Stimulated activated CD8-positive, alpha-beta memory T cell treated with anti-CD3 and anti-CD28 coated beads, Interleukin-12 subunit alpha, Interleukin-12 subunit beta, amount 100 ng/mL, for 4 hours (primary cell): ENCODE data around the gene C4BPA.

Experiments
- DNase-seq: peaks from one replicate; pipeline ENCODE4 v3.0.0-alpha.2; 2020; ENCODE audit warnings: low read depth

Gene C4BPA

GRCh38 chr1:207103892-207104373 is at the start of gene C4BPA:
TSS of gene C4BPA (plus strand) at chr1:207104233. CDS start at chr1:207113026, 8,793 bp downstream.
- DNase-seq = no peak

- DNase-seq = no peak
Observed at GRCh38 chr1:207054491-207054890, 49.5 kb upstream of the C4BPA start.

- DNase-seq = no peak
Observed at GRCh38 chr1:207055386-207056001, 48.5 kb upstream of the C4BPA start.

- DNase-seq = no peak
Observed at GRCh38 chr1:207056673-207057072, 47.4 kb upstream of the C4BPA start.

DNA sequence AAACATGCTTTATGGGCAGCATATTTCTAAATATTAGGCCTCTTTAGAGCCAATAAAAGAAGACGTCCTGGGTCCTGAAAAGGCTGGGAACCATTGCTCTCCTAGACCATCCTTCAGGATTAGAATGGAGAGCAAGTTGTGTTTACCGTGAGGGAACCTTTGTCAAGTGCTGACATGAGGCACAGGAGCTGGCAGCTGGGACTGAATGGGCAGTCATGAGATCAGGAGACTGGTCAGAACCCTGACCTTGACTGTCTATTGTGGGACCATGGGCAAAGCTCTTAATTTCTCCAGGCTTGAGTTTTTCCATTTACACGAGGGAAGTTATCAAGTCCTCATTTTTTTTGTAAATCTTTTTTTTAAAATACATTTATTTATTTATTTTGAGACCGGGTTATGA is 45.8 kb upstream of the C4BPA start:
- no peak for DNase-seq

DNA sequence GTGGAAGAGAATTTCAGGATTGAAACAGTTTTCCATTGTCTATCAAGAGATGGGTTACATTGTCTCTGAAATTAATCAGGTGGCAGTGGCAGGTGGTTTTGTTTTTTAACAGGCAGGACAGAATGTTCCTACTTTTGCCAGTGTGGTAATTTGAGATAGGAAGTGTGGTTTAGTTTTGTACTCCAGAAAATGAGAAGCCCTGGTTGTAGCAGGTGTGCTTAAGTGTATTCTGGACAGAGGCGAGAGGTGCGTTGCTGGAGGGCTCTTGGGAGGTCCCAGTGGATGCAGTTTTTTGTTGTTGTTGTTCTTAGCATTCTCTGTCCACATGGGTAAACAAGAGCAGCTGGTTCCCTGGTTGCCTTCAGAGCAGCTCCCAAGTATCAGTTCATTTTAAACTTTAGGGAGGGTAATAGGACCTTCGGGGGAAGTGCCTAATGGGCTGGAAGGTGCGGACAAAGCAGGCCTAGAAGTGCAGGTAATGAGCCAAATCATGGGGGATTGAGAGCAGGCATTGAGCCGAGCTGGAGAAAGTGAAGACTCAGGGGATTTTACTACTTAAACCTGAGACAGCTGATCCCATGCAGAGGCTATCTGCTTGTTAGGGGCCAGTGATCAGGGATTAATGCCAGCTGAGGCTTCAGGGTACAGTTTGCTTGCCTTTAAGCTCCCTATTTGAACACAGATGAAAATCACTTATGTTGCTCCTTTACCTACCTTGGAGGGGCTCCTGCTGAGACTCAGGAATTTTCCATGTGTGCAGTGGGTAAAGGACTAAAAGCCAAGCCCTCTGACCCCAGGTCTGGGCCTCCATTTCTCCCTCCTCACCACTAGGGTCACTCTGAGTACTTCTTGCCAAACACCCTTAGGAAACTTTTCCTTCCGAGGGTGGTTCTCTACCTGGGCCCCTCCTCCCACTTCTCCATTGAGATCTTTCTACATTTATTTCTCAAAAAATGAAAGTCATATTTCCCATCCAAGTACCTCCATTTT is 44.9 kb upstream of the C4BPA start:
- no peak for DNase-seq

DNA sequence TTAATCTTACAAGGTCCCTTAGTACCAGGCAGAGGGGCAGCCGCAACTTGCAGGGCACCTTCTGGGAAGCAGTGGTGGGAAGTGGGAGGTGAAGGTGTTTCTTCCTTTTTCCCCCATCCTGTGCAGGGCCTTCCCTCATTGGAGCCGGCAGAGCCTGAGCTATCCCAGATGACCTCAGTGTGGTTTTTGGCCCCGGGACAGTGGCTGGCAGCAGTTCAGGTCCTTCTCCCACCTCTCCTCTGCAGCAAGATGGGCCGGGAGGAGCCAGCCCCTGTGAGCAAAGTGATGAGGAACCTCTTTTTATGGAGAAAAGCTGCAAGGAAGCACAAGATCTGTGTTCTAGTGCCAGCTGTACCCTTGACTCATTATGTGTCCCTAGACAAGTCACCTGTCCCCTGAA is 44.2 kb upstream of the C4BPA start:
- DNase-seq = no peak

DNA sequence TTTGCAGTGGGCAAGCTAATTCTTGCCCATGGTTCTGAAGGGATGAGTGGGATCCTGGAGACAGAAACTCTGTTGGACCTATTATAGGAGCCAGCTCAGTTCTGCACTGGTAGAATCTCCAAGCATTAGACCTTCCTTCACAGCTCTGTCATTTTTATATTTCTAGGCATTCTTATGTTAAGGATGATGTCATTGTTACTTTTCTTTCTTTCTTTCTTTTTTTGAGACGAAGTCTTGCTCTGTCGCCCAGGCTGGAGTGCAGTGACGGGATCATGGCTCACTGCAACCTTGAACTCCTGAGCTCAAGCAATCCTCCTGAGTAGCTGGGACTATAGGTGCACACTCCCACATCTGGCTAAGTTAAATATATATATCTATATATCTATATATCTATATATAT is 43.4 kb upstream of the C4BPA start:
- no peak for DNase-seq

- no peak for DNase-seq
Observed at GRCh38 chr1:207062058-207062457, 42.0 kb upstream of the C4BPA start.

DNA sequence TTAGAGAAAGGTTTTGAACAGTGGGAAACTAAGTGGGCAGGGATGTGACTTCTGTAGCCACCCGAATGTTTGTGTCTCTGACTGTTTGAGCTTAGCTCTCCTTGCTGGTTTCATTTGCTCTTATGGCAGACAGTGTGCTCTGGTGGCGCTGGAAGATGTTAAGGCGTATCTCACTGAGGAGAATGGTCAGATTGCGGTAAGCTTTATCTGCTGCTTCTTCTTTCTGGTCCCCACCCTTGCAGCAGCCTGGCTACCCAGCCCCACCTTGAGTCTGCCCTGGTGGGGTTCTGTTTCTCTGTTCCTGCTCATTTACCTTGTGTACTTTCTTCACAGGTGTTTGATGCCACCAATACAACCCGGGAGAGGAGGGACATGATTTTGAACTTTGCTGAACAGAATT is 41.0 kb upstream of the C4BPA start:
- no peak for DNase-seq

- DNase-seq = no peak
Observed at GRCh38 chr1:207064561-207064960, 39.5 kb upstream of the C4BPA start.

DNA sequence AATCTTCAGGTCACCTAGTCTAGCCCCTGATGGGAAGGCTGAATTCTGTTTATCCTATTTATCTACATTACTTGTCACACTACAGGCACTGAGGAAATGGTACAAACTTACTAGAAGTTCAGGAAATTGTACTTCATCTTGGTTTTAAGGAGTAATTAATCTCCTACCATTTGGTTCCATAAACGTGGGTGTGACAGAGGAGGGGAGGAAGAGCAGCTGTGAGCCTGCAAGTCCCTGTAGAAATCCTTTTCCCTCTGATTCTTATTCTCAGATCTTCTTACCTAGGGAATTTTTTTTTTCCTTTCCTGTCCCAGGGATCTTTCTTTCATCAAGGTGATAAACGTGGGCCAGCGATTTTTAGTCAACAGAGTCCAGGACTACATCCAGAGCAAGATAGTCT is 36.8 kb upstream of the C4BPA start:
- DNase-seq = no peak

- no peak for DNase-seq
Observed at GRCh38 chr1:207067665-207068064, 36.4 kb upstream of the C4BPA start.

DNA sequence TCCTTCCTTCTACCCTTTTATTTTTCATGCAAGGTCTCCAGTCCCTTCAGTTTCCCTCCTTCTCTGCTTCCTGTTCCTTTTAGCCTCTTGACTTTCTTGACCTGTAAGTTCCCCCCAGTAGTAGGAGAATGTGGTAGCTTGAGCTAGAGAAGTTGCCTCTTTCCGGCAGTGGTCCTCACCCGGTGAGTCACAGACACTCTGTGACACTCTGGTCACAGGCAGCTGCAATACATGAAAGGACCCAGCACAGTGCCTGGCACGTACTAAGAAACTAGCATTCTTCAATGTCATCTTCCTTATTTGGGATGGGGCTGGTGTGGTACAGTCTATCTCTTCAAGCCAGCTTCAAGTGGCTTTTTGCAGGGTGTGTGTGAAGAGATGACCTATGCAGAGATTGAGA is 35.0 kb upstream of the C4BPA start:
- no peak for DNase-seq

DNA sequence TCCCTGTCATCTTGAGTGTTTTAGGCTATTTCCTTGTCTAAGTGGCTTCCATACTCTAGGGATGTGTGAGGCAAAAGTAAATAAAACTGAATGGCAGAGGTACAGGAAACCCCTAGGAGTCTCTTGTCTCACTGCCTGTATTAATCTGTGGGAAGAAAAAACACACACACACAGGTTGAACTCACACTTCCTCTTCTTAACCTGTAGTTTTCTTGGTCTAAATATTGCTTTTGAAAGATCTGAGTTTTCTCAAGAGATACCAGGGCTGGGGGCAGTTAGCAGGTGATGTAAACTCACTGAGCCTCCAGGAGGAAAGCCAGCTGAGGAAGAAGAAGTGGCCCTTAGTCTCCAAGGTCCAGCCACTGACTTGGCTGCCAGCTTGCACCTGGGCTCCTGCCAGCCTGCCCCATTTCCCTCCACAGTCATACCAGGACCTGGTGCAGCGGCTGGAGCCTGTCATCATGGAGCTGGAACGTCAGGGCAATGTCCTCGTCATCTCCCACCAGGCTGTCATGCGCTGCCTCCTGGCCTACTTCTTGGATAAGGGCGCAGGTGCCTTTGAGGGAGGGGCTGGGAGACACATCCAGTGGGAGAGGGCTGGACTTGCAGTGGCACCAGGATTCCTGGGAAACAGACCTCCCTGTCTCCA is 34.1 kb upstream of the C4BPA start:
- no peak for DNase-seq

DNA sequence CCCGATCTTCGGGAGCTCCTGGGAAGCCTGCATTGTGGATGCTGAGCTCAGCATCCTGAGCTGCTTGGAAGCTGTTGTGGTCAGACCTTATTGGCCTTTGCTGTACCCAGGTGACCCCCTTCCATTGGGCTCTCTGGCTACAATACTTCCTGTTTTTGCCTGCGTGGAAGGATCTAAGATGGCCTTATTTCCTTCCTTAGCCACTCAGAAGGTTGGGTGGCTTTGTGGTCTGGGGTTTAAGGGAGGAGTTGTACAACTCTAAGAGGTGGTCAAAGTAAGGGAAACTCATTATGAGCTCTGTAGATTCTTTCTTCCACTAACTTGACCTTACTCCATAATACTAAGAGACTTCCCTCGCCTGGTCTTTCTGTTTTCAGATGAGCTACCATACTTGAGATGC is 33.2 kb upstream of the C4BPA start:
- no peak for DNase-seq

GRCh38 chr1:207071426-207071825 is 32.6 kb upstream of the C4BPA start:
- DNase-seq = no peak

DNA sequence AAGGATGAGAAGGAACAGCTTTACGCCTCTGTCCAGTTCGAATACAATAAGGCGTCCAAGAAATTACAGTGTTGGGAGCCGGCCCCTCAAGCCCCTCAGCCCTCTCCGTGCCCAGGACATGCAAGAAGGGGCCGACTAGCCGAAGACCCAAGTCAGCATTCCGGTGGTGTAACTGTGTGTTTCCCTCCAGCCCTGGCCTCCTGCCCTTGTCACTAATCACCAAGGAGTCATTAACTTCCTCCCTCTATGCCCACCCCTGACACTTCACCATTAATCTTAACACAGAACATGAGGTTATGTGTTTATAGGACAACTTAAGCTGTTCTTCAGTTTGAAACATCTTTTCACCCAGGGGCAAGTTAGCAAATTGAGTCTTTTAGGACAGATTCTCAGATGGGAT is 31.8 kb upstream of the C4BPA start:
- DNase-seq = no peak

DNA sequence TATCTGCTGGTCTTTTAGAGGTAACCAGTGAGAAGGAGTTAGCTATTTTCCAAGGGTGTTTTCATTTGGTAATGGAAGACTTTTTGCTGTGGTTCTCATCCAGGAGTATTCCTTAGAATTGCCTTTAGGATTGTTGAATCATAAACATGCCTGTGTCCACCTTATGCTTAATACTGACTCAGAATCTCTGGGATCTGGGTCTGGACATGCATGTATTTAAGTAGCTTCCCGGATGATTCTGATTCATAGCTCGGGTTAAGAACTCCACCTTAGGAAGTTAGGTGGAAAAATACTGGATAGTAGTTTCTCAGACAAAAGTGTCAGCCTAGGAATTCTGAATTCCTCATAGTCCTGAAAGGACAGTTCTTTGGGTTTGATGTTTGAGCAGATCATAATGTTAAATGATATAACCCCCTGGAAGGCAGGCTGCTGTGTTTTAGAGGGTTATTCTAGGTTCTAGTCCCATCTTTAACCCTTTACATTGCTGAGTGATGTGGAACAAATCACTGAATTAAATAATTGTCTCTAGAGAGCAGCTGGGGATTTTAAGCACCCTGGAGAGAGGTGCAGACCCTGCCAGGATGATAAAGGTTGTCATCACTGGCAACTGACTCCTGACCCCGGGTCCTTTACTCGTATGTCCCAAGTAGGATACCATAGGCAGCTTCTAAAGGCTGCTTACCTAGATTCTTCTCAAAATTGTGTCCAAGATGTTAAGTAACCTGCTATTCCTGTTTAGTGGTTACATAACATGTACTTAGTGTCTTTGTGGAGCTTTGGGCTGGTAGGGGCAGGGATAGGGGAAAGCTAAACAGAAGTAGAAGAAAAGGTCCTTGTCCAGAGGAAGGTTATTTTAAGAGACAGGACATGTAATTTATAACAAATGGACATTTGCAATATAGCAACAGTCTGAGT is 29.9 kb upstream of the C4BPA start:
- DNase-seq = no peak

DNA sequence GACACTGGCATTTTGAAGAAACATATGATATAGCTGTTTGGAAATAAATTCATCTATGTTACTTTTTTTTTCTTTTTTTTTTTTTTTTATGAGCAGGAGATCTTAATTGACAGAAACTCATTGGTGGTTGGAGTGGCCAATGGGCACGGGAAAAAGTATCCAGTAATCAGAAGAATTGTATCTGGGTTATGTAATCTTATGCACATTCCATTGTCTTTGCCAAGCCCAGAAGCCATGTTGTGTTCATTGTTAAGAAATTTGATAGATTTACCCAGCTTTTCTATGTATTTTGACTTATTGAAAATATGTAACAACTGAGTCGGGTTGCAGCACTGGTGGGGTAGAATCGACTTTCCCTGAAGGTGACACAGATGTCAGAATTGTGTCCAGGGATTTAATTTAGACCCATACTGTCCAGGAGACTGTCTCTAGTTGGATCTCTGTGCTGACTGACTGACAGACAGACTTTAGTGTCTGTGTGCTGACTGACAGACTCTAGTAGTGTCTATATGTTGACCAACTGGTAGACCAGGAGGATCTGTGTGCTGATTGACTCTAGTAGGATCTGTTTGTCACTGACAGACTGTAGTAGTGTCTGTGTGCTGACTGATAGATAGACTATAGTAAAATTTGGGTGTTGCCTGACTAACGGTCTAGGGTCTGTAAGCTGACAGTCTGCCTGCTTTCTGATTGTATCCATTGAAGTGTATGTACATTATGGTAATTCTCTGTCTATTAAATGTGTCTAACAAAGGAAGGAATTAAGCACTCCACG is 27.7 kb upstream of the C4BPA start:
- no peak for DNase-seq

GRCh38 chr1:207077012-207077411 is 27.0 kb upstream of the C4BPA start:
- no peak for DNase-seq
